ENCODE results near the gene COX5B. TPM values are rescaled to one million over a fixed set of nuclear protein-coding genes. Genes with fewer than 3 reads are reported as not detected.

The COX5B gene
- total and polyA plus RNA-seq, 9 donors, result 98.5 to 478 (median 187) TPM

- intact Hi-C loops (cut with DNase I), result no loop called here
- 79 to 85% (median 84%) methylated on average over 15 of the region's 15 CpGs for WGBS, 3 donors
Measured at GRCh38 chr2:97656905-97657587, 11.2 kb downstream of the COX5B start.

GRCh38 chr2:97657986-97658690, 12.3 kb downstream of the COX5B start:
- intact Hi-C loops (cut with DNase I), result no loop called here
- no peak for DNase-seq
- TF ChIP-seq EP300 (IDR thresholded peaks at IDR 0.05) (no peak), POLR2A (IDR thresholded peaks at IDR 0.05) (no peak), CTCF (IDR thresholded peaks at IDR 0.05) (no peak)
- Histone ChIP-seq H3K36me3 (no peaks in the 10 kb centered on the region), H3K27ac (no peak overlapping the region), H3K4me3 (no peak overlapping the region), H3K4me1 (ENCODE audit: insufficient read depth) (peaks cover 12% of the 10 kb centered on the region), H3K27me3 (no peaks in the 10 kb centered on the region), H3K9me3 (no peaks in the 10 kb centered on the region)
- 92 to 95% (median 93%) methylated on average over 37 of the region's 37 CpGs for WGBS, 3 donors

More at GRCh38 chr2:97656905-97657587, 11.2 kb downstream of the COX5B start:
- H3K36me3 ChIP-seq, result no peaks in the 10 kb centered on the region
- H3K27me3 ChIP-seq, result no peaks in the 10 kb centered on the region
- no peak overlapping the region for H3K27ac ChIP-seq
- no peak for DNase-seq
- H3K4me1 ChIP-seq (ENCODE audit: insufficient read depth), result peaks cover 8% of the 10 kb centered on the region
- TF ChIP-seq EP300 (IDR thresholded peaks at IDR 0.05), result no peak
- no peak for TF ChIP-seq CTCF (IDR thresholded peaks at IDR 0.05)
- TF ChIP-seq POLR2A (IDR thresholded peaks at IDR 0.05), result no peak
- H3K4me3 ChIP-seq, result no peak overlapping the region
- H3K9me3 ChIP-seq, result no peaks in the 10 kb centered on the region

GRCh38 chr2:97658691-97659157, 12.9 kb downstream of the COX5B start:
- H3K27me3 ChIP-seq, result no peaks in the 10 kb centered on the region
- H3K36me3 ChIP-seq, result no peaks in the 10 kb centered on the region
- peaks cover 12% of the 10 kb centered on the region for H3K4me1 ChIP-seq (ENCODE audit: insufficient read depth)
- TF ChIP-seq EP300 (IDR thresholded peaks at IDR 0.05), result no peak
- TF ChIP-seq POLR2A (IDR thresholded peaks at IDR 0.05), result no peak
- no peak for TF ChIP-seq CTCF (IDR thresholded peaks at IDR 0.05)
- no peak overlapping the region for H3K4me3 ChIP-seq
- H3K9me3 ChIP-seq, result no peaks in the 10 kb centered on the region
- intact Hi-C loops (cut with DNase I), result no loop called here
- no peak for DNase-seq
- WGBS, 3 donors, result 83 to 88% (median 84%) methylated on average over 13 of the region's 13 CpGs
- H3K27ac ChIP-seq, result no peak overlapping the region

GRCh38 chr2:97659256-97660043, 13.6 kb downstream of the COX5B start:
- WGBS, 3 donors, result 80 to 86% (median 82%) methylated on average over 29 of the region's 29 CpGs
- no peak overlapping the region for H3K27ac ChIP-seq
- TF ChIP-seq POLR2A (IDR thresholded peaks at IDR 0.05), result no peak
- no peaks in the 10 kb centered on the region for H3K27me3 ChIP-seq
- H3K36me3 ChIP-seq, result no peaks in the 10 kb centered on the region
- H3K4me3 ChIP-seq, result no peak overlapping the region
- DNase-seq, result no peak
- no peaks in the 10 kb centered on the region for H3K9me3 ChIP-seq
- H3K4me1 ChIP-seq (ENCODE audit: insufficient read depth), result peaks cover 12% of the 10 kb centered on the region
- intact Hi-C loops (cut with DNase I), result no loop called here
